ENCODE measurements around the gene C4orf33.

Gene C4orf33

GRCh38 chr4:129140521-129140920 is 44.6 kb downstream of the C4orf33 start:
- Histone ChIP-seq H3K36me3 (ENCODE audit: low read length) (no peaks in the 10 kb centered on the region), H2AFZ (ENCODE audit: low read depth, low read length, severe bottlenecking) (no peak overlapping the region), H3K27me3 (ENCODE audit: low read length) (no peaks in the 10 kb centered on the region), H3F3A (ENCODE audit: insufficient read depth) (no peaks in the 10 kb centered on the region), H3K4me2 (ENCODE audit: low read depth, low read length, poor library complexity, severe bottlenecking) (no peak overlapping the region), H3K4me3 (ENCODE audit: insufficient read depth, low read length, poor library complexity, severe bottlenecking) (no peak overlapping the region), H3K9ac (ENCODE audit: low read length) (no peak overlapping the region), H3K27ac (ENCODE audit: low read depth, low read length) (no peak overlapping the region), H3K9me2 (replicated peaks; ENCODE audit: insufficient read depth, low read length) (no peaks in the 10 kb centered on the region), H3K9me3 (ENCODE audit: insufficient read depth, low read length) (no peaks in the 10 kb centered on the region), H3K79me2 (ENCODE audit: insufficient read depth, low read length) (no peaks in the 10 kb centered on the region), H4K20me1 (ENCODE audit: low read depth, low read length) (no peaks in the 10 kb centered on the region)
- TF ChIP-seq CTCF (IDR thresholded peaks at IDR 0.05; ENCODE audit: insufficient read depth, low read length, poor library complexity, severe bottlenecking) (no peak), EZH2phosphoT487 (conservative IDR thresholded peaks at IDR 0.05; ENCODE audit: low read length) (no peak)

GRCh38 chr4:129143359-129143758 is 47.4 kb downstream of the C4orf33 start:
- H3K9ac ChIP-seq (ENCODE audit: low read length) = no peak overlapping the region
- no peaks in the 10 kb centered on the region for H3K9me3 ChIP-seq (ENCODE audit: insufficient read depth, low read length)
- no peaks in the 10 kb centered on the region for H3K36me3 ChIP-seq (ENCODE audit: low read length)
- no peaks in the 10 kb centered on the region for H3K27me3 ChIP-seq (ENCODE audit: low read length)
- no peaks in the 10 kb centered on the region for H3K9me2 ChIP-seq (replicated peaks; ENCODE audit: insufficient read depth, low read length)
- no peak overlapping the region for H3K27ac ChIP-seq (ENCODE audit: low read depth, low read length)
- TF ChIP-seq CTCF (IDR thresholded peaks at IDR 0.05; ENCODE audit: insufficient read depth, low read length, poor library complexity, severe bottlenecking) = no peak
- H2AFZ ChIP-seq (ENCODE audit: low read depth, low read length, severe bottlenecking) = no peak overlapping the region
- H3K79me2 ChIP-seq (ENCODE audit: insufficient read depth, low read length) = no peaks in the 10 kb centered on the region
- H3K4me2 ChIP-seq (ENCODE audit: low read depth, low read length, poor library complexity, severe bottlenecking) = no peak overlapping the region
- H3K4me3 ChIP-seq (ENCODE audit: insufficient read depth, low read length, poor library complexity, severe bottlenecking) = no peak overlapping the region
- H4K20me1 ChIP-seq (ENCODE audit: low read depth, low read length) = no peaks in the 10 kb centered on the region
- no peaks in the 10 kb centered on the region for H3F3A ChIP-seq (ENCODE audit: insufficient read depth)

GRCh38 chr4:129144755-129145206 is 48.8 kb downstream of the C4orf33 start:
- Histone ChIP-seq H4K20me1 (ENCODE audit: low read depth, low read length) (no peaks in the 10 kb centered on the region), H3K79me2 (ENCODE audit: insufficient read depth, low read length) (no peaks in the 10 kb centered on the region), H3K4me3 (ENCODE audit: insufficient read depth, low read length, poor library complexity, severe bottlenecking) (no peak overlapping the region), H2AFZ (ENCODE audit: low read depth, low read length, severe bottlenecking) (no peak overlapping the region), H3K9me3 (ENCODE audit: insufficient read depth, low read length) (no peaks in the 10 kb centered on the region), H3K9ac (ENCODE audit: low read length) (no peak overlapping the region), H3F3A (ENCODE audit: insufficient read depth) (no peaks in the 10 kb centered on the region), H3K27me3 (ENCODE audit: low read length) (no peaks in the 10 kb centered on the region), H3K4me2 (ENCODE audit: low read depth, low read length, poor library complexity, severe bottlenecking) (no peak overlapping the region), H3K9me2 (replicated peaks; ENCODE audit: insufficient read depth, low read length) (no peaks in the 10 kb centered on the region), H3K27ac (ENCODE audit: low read depth, low read length) (no peak overlapping the region), H3K36me3 (ENCODE audit: low read length) (no peaks in the 10 kb centered on the region)
- no peak for TF ChIP-seq EZH2phosphoT487 (conservative IDR thresholded peaks at IDR 0.05; ENCODE audit: low read length)

- no peaks in the 10 kb centered on the region for H4K20me1 ChIP-seq (ENCODE audit: low read depth, low read length)
- no peaks in the 10 kb centered on the region for H3K27me3 ChIP-seq (ENCODE audit: low read length)
- no peaks in the 10 kb centered on the region for H3K36me3 ChIP-seq (ENCODE audit: low read length)
- no peaks in the 10 kb centered on the region for H3K79me2 ChIP-seq (ENCODE audit: insufficient read depth, low read length)
- TF ChIP-seq EZH2phosphoT487 (conservative IDR thresholded peaks at IDR 0.05; ENCODE audit: low read length) (no peak), CTCF (IDR thresholded peaks at IDR 0.05; ENCODE audit: insufficient read depth, low read length, poor library complexity, severe bottlenecking) (no peak)
- H3K4me2 ChIP-seq (ENCODE audit: low read depth, low read length, poor library complexity, severe bottlenecking) = no peak overlapping the region
- no peak overlapping the region for H2AFZ ChIP-seq (ENCODE audit: low read depth, low read length, severe bottlenecking)
- H3K9me3 ChIP-seq (ENCODE audit: insufficient read depth, low read length) = no peaks in the 10 kb centered on the region
- H3K4me3 ChIP-seq (ENCODE audit: insufficient read depth, low read length, poor library complexity, severe bottlenecking) = no peak overlapping the region
- H3F3A ChIP-seq (ENCODE audit: insufficient read depth) = no peaks in the 10 kb centered on the region
- no peak overlapping the region for H3K9ac ChIP-seq (ENCODE audit: low read length)
- no peaks in the 10 kb centered on the region for H3K9me2 ChIP-seq (replicated peaks; ENCODE audit: insufficient read depth, low read length)
- no peak overlapping the region for H3K27ac ChIP-seq (ENCODE audit: low read depth, low read length)
Observed at GRCh38 chr4:129145222-129145730, 49.3 kb downstream of the C4orf33 start.
